Endothelial cell of umbilical vein (primary cell): Measurements from ENCODE around the gene VSNL1. TPM values are rescaled to one million over a fixed set of nuclear protein-coding genes. Genes with fewer than 3 reads are reported as not detected.

Experiments used
- BruUV-seq: library from RNA; stranded (reverse); fragments of 400-500 nt; replicated peaks from 2 replicates; lab custom pipeline; 2021; lab: Mats Ljungman, UMichigan
- CTCF ChIA-PET: fragments of 300-600, 350-600 bp; sonication (Branson Sonifier 250); formaldehyde crosslinking; loops from one replicate; lab custom pipeline; 2021; ENCODE audit warnings: antibody characterized with exemption, inconsistent platforms; lab: Charles Lee
- POLR2A ChIA-PET: fragments of 300-600, 350-600 bp; sonication (Branson Sonifier 250); formaldehyde crosslinking; loops from one replicate; lab custom pipeline; 2021; ENCODE audit warnings: antibody characterized with exemption, inconsistent platforms; lab: Charles Lee
- DNase-seq: peaks from one replicate; pipeline ENCODE4 v3.0.0-alpha.2; 2011; ENCODE audit warnings: low read depth, low spot score
- FAIRE-seq: peaks from 2 replicates; lab custom pipeline; 2011; peaks lifted over from hg19 to GRCh38; lab: Jason Lieb, UNC
- H2AFZ ChIP-seq: 2 replicates; pipeline ENCODE4 v1.6.0; 2012; ENCODE audit warnings: low read depth, low read length, control low read depth, inconsistent platforms
- H3K27ac ChIP-seq: 2 replicates; pipeline ENCODE4 v1.5.1; 2011; ENCODE audit warnings: low read depth, mild to moderate bottlenecking, control low read depth, low read length, moderate library complexity; ENCODE audit not compliant: insufficient read depth
- H3K27me3 ChIP-seq, 2 experiments: 2 replicates each; pipeline versions ENCODE4 v1.6.0 to v1.6.1; 2011; ENCODE audit warnings: low read length in 2 of 2, mixed read lengths in 1 of 2; ENCODE audit not compliant: control insufficient read depth in 2 of 2, insufficient read depth in 2 of 2
- H3K36me3 ChIP-seq, 2 experiments: 2 replicates in 1 of 2; 3 replicates in 1 of 2; pipeline ENCODE4 v1.5.1; 2011; ENCODE audit warnings: low read length in 2 of 2, mild to moderate bottlenecking in 1 of 2, moderate library complexity in 1 of 2; ENCODE audit not compliant: control insufficient read depth in 2 of 2, insufficient read depth in 2 of 2; ENCODE audit errors: extremely low read depth in 1 of 2
- H3K4me1 ChIP-seq: 3 replicates; pipeline ENCODE4 v1.5.1; 2011; ENCODE audit warnings: mild to moderate bottlenecking, low read length; ENCODE audit not compliant: control insufficient read depth, insufficient read depth; ENCODE audit errors: extremely low read depth
- H3K4me2 ChIP-seq: 2 replicates; pipeline ENCODE4 v1.6.1; 2011; ENCODE audit warnings: low read length, control low read depth, mixed read lengths; ENCODE audit not compliant: insufficient read depth
- H3K4me3 ChIP-seq, 3 experiments: fragments of 200-600 bp in 1 of 3; sonication (generic), shearing (Covaris generic) in 1 of 3; replicated peaks in 1 of 3; 2 replicates each; pipeline ENCODE4 v1.5.1; 2011 to 2016; ENCODE audit warnings: control low read depth in 3 of 3, low read length in 3 of 3, mild to moderate bottlenecking in 2 of 3, inconsistent platforms in 1 of 3, low read depth in 1 of 3, moderate library complexity in 1 of 3; ENCODE audit not compliant: insufficient read depth in 1 of 3
- H3K79me2 ChIP-seq: 2 replicates; pipeline ENCODE4 v1.6.0; 2012; ENCODE audit warnings: low read length, inconsistent platforms; ENCODE audit not compliant: control insufficient read depth, insufficient read depth
- H3K9ac ChIP-seq: replicated peaks from 2 replicates; pipeline ENCODE3; 2011; ENCODE audit warnings: low read length, control low read depth; ENCODE audit not compliant: insufficient read depth; ENCODE audit errors: extremely low read depth
- H3K9me1 ChIP-seq: replicated peaks from 3 replicates; pipeline ENCODE4 v1.6.0; 2011; ENCODE audit warnings: mild to moderate bottlenecking, low read length; ENCODE audit not compliant: control insufficient read depth, insufficient read depth; ENCODE audit errors: extremely low read depth
- H3K9me3 ChIP-seq: replicated peaks from 2 replicates; pipeline ENCODE4 v1.5.1; 2012; ENCODE audit warnings: low read length, inconsistent platforms; ENCODE audit not compliant: control insufficient read depth, insufficient read depth
- H4K20me1 ChIP-seq: replicated peaks from 2 replicates; pipeline ENCODE3; 2011; ENCODE audit warnings: mild to moderate bottlenecking, low read length; ENCODE audit not compliant: control insufficient read depth, insufficient read depth; ENCODE audit errors: extremely low read depth
- EZH2 ChIP-seq: IDR thresholded peaks from 2 replicates; pipeline ENCODE4 v1.6.1; 2012; ENCODE audit warnings: borderline replicate concordance, low read depth, mild to moderate bottlenecking, moderate library complexity, low read length, inconsistent platforms; ENCODE audit not compliant: severe bottlenecking
- FOS ChIP-seq: IDR thresholded peaks from 2 replicates; pipeline ENCODE4 v1.6.1; 2011; ENCODE audit warnings: mild to moderate bottlenecking, low read length, moderate library complexity, borderline replicate concordance; ENCODE audit not compliant: insufficient read depth
- GATA2 ChIP-seq: IDR thresholded peaks from 2 replicates; pipeline ENCODE4 v1.7.0; 2011; ENCODE audit warnings: low read depth, mild to moderate bottlenecking, moderate library complexity, mixed read lengths, low read length; ENCODE audit not compliant: insufficient read length, insufficient read depth
- JUN ChIP-seq: IDR thresholded peaks from 2 replicates; pipeline ENCODE4 v1.6.1; 2011; ENCODE audit warnings: borderline replicate concordance, low read depth; ENCODE audit not compliant: insufficient read length, insufficient read depth
- MAX ChIP-seq: IDR thresholded peaks from 2 replicates; pipeline ENCODE4 v1.6.1; 2011; ENCODE audit not compliant: insufficient read depth, insufficient read length
- MYC ChIP-seq: IDR thresholded peaks from one replicate; pipeline ENCODE4 v1.6.1; 2011; ENCODE audit warnings: mild to moderate bottlenecking, low read depth, low read length
- POLR2A ChIP-seq: IDR thresholded peaks from 2 replicates; pipeline ENCODE4 v1.6.1; 2012; ENCODE audit warnings: low read depth, mild to moderate bottlenecking, control low read depth, low read length
- POLR2AphosphoS5 ChIP-seq: IDR thresholded peaks from 2 replicates; pipeline ENCODE4 v1.6.1; 2012; ENCODE audit warnings: low read depth, mild to moderate bottlenecking, control low read depth, low read length, moderate library complexity; ENCODE audit not compliant: insufficient read depth
- dilution Hi-C: fragments of 300-500 bp; cut with MboI; formaldehyde crosslinking; loops from one replicate; pipeline ENCODE4 v1.15.0; 2019; ENCODE audit warnings: low sequenced_read_pairs; ENCODE audit not compliant: extremely low pct_ligation_motif_present
- intact Hi-C: fragments of 100-400 bp; cut with micrococcal nuclease; formaldehyde crosslinking; loops from one replicate; pipeline ENCODE4 v1.10.0; 2022
- polyA plus RNA-seq, 4 experiments: library from polyadenylated mRNA; depleted of rRNA in 3 of 4; stranded (reverse) in 3 of 4; unstranded in 1 of 4; fragments of >200 nt; gene quantifications; 2 replicates each; pipeline versions ENCODE4 v1.2.1 to v1.2.3, GENCODE V29; 2011 to 2012; ENCODE audit warnings: missing spikeins in 1 of 4
- total RNA-seq: library from RNA; stranded (reverse); gene quantifications from 2 replicates; pipeline ENCODE4 v1.2.3, GENCODE V29; 2021
- TF ChIP-seq, protein P1 (sequence below), 2 donors: IDR thresholded peaks; 1 replicate in 1 of 2; 2 replicates in 1 of 2; pipeline ENCODE4 v1.5.1; 2011; ENCODE audit warnings: low read length in 2 of 2, mild to moderate bottlenecking in 2 of 2, moderate library complexity in 2 of 2, control low read depth in 1 of 2, inconsistent platforms in 1 of 2, low read depth in 1 of 2; ENCODE audit not compliant: insufficient read depth in 1 of 2; ENCODE audit errors: extremely low read depth in 1 of 2

The VSNL1 gene
- total and polyA plus RNA-seq, 2 donors (not counting 3 experiments of a cell fraction or from before 2014, with no cell fraction given), result not detected

DNA sequence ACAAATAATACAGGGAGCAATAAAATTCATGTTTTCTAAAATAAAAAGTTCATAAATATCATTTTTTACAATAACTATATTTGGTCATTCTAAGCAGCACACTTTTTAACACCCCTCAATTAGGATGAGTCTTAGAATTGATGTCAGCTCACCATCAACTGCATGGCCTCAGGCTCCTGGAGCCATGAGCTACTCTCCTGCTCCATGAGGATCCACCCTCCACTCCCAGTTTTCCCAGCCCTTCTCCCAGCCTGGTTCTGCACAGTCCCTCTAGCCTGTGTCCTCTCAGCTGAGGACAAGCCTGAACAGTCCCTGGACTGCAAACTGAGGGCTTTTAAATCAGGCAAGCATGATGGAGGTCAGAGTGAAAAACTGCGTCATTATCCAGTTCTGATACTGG is 124.0 kb downstream of the VSNL1 start:
- no peaks in the 10 kb centered on the region for H3K27me3 ChIP-seq
- no peaks in the 10 kb centered on the region for H3K9me1 ChIP-seq
- intact Hi-C loops, result no loop called here
- no peaks in the 10 kb centered on the region for H3K79me2 ChIP-seq
- no peak for TF ChIP-seq MYC
- no peak for TF ChIP-seq MAX
- no peak for TF ChIP-seq POLR2A
- TF ChIP-seq, protein P1, sequence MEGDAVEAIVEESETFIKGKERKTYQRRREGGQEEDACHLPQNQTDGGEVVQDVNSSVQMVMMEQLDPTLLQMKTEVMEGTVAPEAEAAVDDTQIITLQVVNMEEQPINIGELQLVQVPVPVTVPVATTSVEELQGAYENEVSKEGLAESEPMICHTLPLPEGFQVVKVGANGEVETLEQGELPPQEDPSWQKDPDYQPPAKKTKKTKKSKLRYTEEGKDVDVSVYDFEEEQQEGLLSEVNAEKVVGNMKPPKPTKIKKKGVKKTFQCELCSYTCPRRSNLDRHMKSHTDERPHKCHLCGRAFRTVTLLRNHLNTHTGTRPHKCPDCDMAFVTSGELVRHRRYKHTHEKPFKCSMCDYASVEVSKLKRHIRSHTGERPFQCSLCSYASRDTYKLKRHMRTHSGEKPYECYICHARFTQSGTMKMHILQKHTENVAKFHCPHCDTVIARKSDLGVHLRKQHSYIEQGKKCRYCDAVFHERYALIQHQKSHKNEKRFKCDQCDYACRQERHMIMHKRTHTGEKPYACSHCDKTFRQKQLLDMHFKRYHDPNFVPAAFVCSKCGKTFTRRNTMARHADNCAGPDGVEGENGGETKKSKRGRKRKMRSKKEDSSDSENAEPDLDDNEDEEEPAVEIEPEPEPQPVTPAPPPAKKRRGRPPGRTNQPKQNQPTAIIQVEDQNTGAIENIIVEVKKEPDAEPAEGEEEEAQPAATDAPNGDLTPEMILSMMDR (IDR thresholded peaks at IDR 0.05; ENCODE audit: extremely low read depth in 1 of 2, insufficient read depth in 1 of 2, low read depth in 1 of 2, low read length in 2 of 2), result no peak
- no peak for TF ChIP-seq POLR2AphosphoS5
- TF ChIP-seq JUN, result no peak
- TF ChIP-seq EZH2, result no peak
- TF ChIP-seq FOS, result no peak
- TF ChIP-seq GATA2, result no peak
- H4K20me1 ChIP-seq, result no peaks in the 10 kb centered on the region
- H3K4me3 ChIP-seq, result no peak overlapping the region
- DNase-seq, result no peak
- peaks cover 11 to 13% of the 10 kb centered on the region in 2 experiments for H3K36me3 ChIP-seq
- no peak for FAIRE-seq
- no peak overlapping the region for H3K27ac ChIP-seq
- H3K9ac ChIP-seq, result no peak overlapping the region
- POLR2A ChIA-PET, result no interaction called here
- CTCF ChIA-PET, result interaction anchor here (0.7 to 2.8 kb wide), 3 partner anchors 10 to 891 kb away, joined by 3 to 13 read pairs (median 4); no protein-coding TSS in a partner anchor
- dilution Hi-C loops, result no loop called here
- H3K4me2 ChIP-seq, result no peak overlapping the region
- no peaks in the 10 kb centered on the region for H3K4me1 ChIP-seq
- no peaks in the 10 kb centered on the region for H3K9me3 ChIP-seq
- BruUV-seq, result no TSS peak
- no peak overlapping the region for H2AFZ ChIP-seq
